Kidney epithelial cell (primary cell): ENCODE measurements around the gene PRM2. TPM values are rescaled to one million over a fixed set of nuclear protein-coding genes. Genes with fewer than 3 reads are reported as not detected.

Experiments used
- DNase-seq: peaks from one replicate; pipeline ENCODE4 v3.0.0-alpha.2; 2010; ENCODE audit warnings: low read depth
- H3K27me3 ChIP-seq: 2 replicates; pipeline ENCODE4 v1.6.0; 2011; ENCODE audit warnings: low read length; ENCODE audit not compliant: control insufficient read depth, insufficient read depth
- H3K36me3 ChIP-seq: 2 replicates; pipeline ENCODE4 v1.5.1; 2011; ENCODE audit warnings: low read length; ENCODE audit not compliant: control insufficient read depth, insufficient read depth
- H3K4me3 ChIP-seq: 2 replicates; pipeline ENCODE4 v1.5.1; 2011; ENCODE audit warnings: low read depth, mild to moderate bottlenecking, control low read depth, low read length
- total RNA-seq: library from RNA; depleted of rRNA; stranded (reverse); fragments of >200 nt; gene quantifications from 2 replicates; pipeline ENCODE4 v1.2.3, GENCODE V29; 2015
- TF ChIP-seq, protein P1 (sequence below): IDR thresholded peaks from 2 replicates; pipeline ENCODE4 v1.5.1; 2011; ENCODE audit warnings: mild to moderate bottlenecking, moderate library complexity, low read length, control low read depth, inconsistent platforms; ENCODE audit not compliant: insufficient read depth, poor library complexity, severe bottlenecking

Gene PRM2
- total RNA-seq, 1 donor from 2014 or later, result not detected

- TF ChIP-seq, protein P1, sequence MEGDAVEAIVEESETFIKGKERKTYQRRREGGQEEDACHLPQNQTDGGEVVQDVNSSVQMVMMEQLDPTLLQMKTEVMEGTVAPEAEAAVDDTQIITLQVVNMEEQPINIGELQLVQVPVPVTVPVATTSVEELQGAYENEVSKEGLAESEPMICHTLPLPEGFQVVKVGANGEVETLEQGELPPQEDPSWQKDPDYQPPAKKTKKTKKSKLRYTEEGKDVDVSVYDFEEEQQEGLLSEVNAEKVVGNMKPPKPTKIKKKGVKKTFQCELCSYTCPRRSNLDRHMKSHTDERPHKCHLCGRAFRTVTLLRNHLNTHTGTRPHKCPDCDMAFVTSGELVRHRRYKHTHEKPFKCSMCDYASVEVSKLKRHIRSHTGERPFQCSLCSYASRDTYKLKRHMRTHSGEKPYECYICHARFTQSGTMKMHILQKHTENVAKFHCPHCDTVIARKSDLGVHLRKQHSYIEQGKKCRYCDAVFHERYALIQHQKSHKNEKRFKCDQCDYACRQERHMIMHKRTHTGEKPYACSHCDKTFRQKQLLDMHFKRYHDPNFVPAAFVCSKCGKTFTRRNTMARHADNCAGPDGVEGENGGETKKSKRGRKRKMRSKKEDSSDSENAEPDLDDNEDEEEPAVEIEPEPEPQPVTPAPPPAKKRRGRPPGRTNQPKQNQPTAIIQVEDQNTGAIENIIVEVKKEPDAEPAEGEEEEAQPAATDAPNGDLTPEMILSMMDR, result peak; percentile 3
- H3K27me3 ChIP-seq, result no peaks in the 10 kb centered on the region
- H3K36me3 ChIP-seq, result peaks cover 1% of the 10 kb centered on the region
- DNase-seq, result no peak
- H3K4me3 ChIP-seq, result peak within 1 kb of the TSS; percentile 73
Observed at GRCh38 chr16:11255737-11256660, 20.3 kb downstream of the PRM2 start, which contains the start of gene SOCS1. Gene SOCS1, minus strand, starts transcription at chr16:11256204. Its CDS starts 726 bp downstream, at chr16:11255478.

DNA sequence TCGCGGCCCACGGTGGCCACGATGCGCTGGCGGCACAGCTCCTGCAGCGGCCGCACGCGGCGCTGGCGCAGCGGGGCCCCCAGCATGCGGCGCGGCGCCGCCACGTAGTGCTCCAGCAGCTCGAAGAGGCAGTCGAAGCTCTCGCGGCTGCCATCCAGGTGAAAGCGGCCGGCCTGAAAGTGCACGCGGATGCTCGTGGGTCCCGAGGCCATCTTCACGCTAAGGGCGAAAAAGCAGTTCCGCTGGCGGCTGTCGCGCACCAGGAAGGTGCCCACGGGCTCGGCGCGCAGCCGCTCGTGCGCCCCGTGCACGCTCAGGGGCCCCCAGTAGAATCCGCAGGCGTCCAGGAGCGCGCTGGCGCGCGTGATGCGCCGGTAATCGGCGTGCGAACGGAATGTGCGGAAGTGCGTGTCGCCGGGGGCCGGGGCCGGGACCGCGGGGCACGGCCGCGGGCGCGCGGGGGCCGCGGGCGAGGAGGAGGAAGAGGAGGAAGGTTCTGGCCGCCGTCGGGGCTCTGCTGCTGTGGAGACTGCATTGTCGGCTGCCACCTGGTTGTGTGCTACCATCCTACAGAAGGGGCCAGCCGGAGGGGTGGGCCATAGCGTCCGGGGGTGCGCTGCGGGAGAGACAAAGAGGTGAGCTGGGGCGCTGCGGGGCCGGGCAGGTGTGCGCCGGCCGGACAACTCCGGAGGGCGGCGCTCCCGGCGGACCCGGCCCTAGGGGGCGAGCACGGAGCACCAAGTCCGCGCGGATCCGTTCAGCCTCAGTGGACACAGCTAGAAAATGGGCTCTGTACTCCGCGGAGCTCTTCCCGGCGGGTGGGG lies 21.2 kb downstream of the PRM2 start:
- H3K27me3 ChIP-seq, result no peaks in the 10 kb centered on the region
- DNase-seq, result peak; percentile 25
- TF ChIP-seq, protein P1, result peak; percentile 1
- peaks cover 1% of the 10 kb centered on the region for H3K36me3 ChIP-seq
- peak overlapping the region; percentile 73 for H3K4me3 ChIP-seq

DNA sequence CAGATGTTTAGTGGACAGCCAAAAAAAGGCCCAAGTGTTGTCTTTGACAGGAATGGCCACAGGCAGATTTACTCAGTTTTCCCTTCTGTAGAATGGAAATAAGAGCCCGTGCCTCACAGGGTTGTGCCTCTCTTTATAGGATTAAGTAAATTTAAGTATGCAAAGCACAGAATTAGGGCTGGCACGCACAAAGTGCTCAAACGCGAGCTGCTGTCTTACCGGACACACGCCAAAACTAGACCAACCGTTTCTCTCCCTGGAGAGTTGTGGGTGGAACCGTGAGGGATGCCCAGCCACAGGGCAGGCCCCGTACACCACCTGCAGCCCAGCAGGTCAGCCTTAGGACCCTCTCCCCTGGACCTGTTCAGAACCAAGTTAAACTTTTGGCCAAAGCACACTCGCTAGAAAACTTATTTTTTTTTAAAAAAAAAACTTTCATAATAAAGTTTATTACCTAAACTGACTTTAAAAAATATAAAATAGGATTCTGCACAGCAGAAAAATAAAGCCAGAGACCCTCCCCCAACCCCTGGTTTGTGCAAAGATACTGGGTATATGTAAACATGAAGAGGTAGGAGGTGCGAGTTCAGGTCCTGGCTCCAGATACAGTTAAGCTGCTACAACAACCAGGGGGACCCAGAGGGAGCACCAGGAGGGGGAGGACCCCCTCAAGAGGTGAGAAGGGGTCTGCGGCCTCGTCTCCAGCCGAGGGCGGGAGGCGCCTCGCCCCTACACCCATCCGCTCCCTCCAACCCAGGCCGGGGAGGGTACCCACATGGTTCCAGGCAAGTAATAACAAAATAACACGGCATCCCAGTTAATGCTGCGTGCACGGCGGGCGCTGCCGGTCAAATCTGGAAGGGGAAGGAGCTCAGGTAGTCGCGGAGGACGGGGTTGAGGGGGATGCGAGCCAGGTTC lies 22.0 kb downstream of the PRM2 start:
- peak overlapping the region; percentile 73 for H3K4me3 ChIP-seq
- DNase-seq, result no peak
- TF ChIP-seq, protein P1, result peak; percentile 1

DNA sequence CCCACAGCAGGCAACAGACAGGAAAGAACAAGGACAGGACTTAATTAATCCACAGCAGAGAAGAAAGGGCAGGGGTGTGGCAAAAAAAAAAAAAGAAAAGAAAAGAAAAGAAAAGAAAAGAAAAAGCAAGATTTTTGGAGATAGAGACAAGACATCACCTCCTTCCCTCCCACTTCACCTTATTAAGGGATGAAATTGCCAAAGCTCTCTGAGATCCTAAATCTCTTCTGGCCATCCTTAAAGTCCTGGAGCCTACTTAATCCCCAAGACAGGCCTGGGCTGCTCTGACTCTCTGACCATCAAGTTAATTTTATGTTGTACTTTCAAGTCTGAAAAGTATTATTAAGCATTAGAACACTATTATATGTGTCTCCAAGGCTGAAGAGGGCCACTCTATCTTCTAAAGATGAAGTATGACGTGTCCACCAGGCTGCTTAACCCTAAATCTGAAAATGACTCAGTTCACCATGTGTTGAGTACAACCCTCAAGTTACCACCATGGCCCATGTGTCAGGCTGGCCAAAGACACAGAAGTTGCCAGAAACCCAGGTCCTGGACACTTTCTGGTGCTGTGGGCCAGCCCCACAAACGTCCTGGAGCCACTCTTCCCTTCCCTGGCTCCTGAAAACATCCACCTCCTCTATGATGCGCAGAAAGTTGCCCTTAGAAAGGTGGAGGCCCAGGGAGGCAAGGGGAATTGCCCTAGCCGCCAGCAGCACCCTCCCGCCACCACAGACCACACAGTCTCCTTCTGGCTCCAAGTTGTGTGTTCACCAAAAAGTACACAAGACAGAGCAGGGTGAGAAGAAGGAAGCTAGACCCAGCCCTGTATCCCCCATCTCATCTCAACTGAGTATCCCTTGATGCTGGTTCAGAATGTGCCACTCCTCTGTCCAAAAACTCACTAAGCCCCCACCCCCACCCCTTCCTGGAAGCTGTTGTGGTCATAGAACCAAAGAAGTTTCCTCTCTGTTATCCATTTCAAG lies 23.0 kb downstream of the PRM2 start:
- no peak for DNase-seq
- no peaks in the 10 kb centered on the region for H3K27me3 ChIP-seq
- H3K4me3 ChIP-seq, result peak overlapping the region; percentile 73
- TF ChIP-seq, protein P1, result no peak
- H3K36me3 ChIP-seq, result peaks cover 1% of the 10 kb centered on the region

More for the DNA sequence above, 22.0 kb downstream of the PRM2 start:
- H3K36me3 ChIP-seq, result peaks cover 1% of the 10 kb centered on the region
- no peaks in the 10 kb centered on the region for H3K27me3 ChIP-seq
